SKM-1 (cell line): ENCODE measurements around the gene ABCB6.

Source experiments
- DNase-seq: peaks from one replicate; lab custom pipeline; 2025; ENCODE audit not compliant: unreplicated experiment; lab: John Stamatoyannopoulos, UW

Gene ABCB6

DNA sequence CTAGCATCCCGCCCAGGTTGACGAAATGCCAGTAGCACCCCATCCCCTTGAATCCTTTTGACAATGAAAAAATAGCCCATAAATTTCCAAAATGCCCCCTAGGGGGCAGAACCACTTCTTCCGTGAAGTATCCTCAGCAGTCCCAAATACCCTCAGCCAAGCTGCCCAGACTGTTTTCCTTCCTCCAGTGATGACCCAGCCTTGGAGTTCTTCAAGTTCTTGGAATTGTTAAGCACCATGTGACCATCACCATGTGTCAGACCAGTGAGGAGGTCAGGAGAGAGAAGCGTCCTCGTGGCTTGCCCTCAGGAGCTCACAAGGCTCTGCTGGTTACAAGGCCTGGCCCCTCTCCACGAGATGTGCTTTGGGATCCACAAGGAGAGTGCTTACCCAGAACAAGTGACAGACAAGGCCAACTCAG, 47.5 kb downstream of the ABCB6 start:
- DNase-seq, result peak; percentile 30

DNA sequence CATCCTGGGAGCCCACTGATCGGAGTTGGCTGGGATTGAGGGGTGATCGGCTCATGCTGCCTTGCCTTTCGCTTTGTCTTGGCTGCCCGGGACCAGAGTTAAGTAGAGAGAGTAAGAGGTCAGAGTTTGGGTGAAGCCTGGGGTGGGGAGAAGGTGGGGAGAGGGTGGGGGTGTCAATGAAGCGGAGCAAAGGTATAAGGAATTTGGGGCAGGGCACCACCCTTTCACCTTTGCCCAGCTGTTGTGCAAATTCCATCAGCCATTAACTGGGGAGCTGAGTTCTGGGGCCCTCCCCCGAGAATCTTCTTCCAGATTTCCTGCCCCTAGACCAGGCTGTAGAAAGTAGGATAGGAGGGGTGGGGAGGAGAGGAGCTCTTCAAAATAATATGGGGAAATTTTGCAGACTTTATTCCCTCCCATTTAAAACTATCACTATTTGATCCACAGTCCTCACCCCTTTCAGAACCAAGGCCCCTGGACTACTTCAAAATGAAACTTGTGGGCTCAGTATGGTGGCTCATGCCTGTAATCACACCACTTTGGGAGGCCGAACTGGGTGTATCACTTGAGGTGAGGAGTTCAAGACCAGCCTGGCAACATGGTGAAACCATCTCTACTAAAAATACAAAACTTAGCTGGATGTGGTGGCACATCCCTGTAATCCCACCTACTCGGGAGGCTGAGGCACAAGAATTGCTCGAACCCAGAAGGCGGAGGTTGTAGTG, 48.7 kb downstream of the ABCB6 start, which contains the start of gene SLC23A3:
Gene SLC23A3 (minus strand): TSS at position 100 of the 725 bp plus-strand sequence. CDS start 45 bp downstream, at position 55.
- DNase-seq, result no peak

GRCh38 chr2:219168932-219169331, 49.8 kb downstream of the ABCB6 start:
- DNase-seq, result no peak

DNA sequence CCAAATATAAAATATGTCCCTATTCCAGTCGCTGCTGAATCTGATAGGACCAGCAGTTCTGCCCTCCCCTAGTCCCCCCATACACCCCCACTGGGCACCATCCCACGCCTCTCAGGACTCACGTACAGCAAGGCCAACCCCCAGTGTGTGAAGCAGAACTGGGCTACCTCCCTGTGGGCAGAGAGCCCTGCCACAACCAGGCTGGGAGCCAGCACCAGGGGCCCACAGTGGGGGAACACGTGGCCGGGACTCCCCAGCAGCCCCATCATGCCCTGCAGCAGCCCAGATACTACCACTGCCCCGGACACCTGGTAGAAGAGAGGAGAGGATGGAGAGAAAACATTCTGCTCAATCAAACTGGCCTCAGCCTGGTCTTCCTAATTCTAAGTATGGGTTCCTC, 50.2 kb downstream of the ABCB6 start:
- DNase-seq, result no peak

GRCh38 chr2:219167997-219168396, 50.8 kb downstream of the ABCB6 start:
- DNase-seq, result no peak

DNA sequence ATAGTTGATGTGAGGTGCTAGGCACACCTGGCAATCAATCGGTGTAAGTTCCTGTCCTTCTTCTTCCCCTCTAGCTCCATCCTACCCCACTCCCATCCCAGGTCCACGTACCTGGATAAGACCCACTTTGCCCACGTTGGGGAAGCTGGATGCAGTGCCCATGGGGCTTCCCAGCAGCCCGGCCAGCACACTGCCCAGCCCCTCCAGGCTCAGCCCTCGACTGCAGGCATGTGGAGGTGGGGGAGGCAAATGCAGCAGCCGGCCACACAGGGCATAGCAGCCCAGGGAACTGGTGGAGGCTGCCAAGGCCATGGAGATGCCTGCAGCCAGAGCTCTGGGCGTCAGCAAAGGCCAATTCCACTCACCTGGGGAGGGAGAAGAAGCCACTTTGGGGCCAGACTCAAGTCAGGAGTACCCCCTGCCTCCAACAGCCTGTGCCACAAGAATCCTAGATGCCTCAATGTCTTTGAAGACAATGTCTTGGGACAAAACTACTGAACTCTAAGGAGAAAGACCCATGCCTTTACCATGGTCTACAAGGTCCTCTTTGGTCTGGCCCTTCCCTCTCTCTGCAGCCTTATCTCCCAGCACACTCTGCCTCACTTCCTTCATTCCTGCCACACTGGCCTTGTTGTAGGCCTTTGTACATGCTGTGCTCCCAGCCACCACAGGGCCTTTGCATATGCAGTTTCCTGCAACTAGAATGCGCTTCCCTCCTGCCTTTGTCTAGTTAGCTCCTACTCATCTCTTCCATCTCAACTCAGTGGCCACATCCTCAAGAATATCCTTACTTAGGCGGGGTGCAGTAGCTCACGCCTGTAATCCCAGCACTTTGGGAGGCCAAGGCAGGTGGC, 53.5 kb downstream of the ABCB6 start:
- DNase-seq, result no peak

GRCh38 chr2:219163156-219163555, 55.6 kb downstream of the ABCB6 start:
- no peak for DNase-seq

DNA sequence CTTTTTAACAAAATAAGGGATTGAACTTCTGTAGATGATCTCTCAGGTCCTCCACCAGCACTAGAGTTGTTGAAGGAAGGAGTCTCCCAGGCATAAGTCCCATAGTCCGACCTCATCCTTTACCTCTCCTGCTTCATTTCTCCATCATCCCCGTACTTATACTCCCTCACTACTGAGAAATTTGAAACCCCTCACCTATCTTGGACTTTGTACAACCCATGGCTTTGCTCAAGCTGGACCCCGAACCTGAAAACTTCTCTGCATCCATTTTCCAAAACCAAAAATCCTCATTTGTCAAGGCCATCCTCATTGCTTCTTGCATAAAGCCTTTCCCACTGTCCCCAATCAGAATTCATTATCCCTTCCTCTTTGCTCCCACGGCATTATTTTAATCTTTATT, 57.7 kb downstream of the ABCB6 start:
- no peak for DNase-seq

DNA sequence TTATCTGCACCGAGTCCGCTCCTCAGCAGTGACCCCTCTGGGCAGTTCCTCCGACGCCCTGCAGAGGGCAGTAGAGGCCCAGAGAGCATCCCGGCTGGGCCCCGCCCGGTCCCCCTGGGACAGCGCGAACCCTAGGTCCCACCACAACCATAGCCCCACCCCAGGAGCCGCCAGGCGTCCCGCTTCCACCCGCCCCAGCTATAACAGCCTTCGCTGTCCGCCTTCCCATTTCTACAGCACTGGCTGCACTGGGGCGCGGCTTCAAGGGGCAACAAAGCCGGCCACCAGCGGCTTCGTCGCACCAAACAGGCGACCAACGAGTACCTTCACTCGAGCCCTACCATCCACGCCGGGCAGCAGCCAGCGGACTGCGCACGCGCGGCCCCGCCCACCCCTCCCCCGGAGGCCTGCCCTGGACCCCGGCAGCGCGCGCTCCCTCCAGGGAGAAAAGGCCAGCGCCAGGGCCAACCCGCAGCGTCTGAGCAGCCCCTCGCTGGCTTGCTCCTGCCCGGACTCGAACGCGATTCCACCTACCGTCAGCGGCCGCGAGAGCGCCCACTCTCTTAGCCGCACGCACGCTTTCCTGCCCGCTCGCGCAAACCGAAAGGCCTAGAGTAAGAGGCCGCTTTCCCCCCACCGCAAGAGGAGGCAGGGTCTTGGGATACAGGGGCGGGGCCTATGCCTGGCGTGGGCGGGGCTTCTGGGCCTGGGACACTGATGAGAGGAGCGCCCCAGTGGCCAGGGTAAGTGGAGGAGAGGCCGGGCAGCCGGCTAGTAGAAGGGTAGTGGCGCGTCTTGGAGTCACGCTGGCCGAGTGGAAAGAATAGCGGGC, 58.4 kb downstream of the ABCB6 start, which contains the start of gene NHEJ1:
Gene NHEJ1 (minus strand): TSS at position 630 of the 832 bp plus-strand sequence. CDS start 2,453 bp downstream, outside the sequence.
- peak; percentile 71 for DNase-seq
